HCT116 (cell line): ENCODE data around the gene TATDN2. TPM values are rescaled to one million over a fixed set of nuclear protein-coding genes. Genes with fewer than 3 reads are reported as not detected.

ENCODE experiments used
- ATAC-seq: fragments of 200-7000 bp; cut with Tn5 transposase; 2 replicates; pipeline ENCODE4 v1.9.1; 2020; ENCODE audit warnings: mild to moderate bottlenecking, moderate library complexity
- BruUV-seq: library from RNA; stranded (reverse); fragments of 400-500 nt; replicated peaks from 2 replicates; lab custom pipeline; 2021; lab: Mats Ljungman, UMichigan
- CTCF ChIA-PET: fragments of 300-600 bp; sonication (Branson Sonifier 250); formaldehyde crosslinking; loops from one replicate; lab custom pipeline; 2021; ENCODE audit warnings: antibody characterized with exemption; lab: Charles Lee
- POLR2A ChIA-PET: fragments of 300-600, 350-600 bp; sonication (Branson Sonifier 250); formaldehyde crosslinking; loops from one replicate; lab custom pipeline; 2021; ENCODE audit warnings: antibody characterized with exemption; lab: Charles Lee
- RAD21 ChIA-PET, 2 experiments: fragments of 300-600 bp; sonication (Branson Sonifier 250); formaldehyde crosslinking; loops; one replicate each; lab custom pipeline; 2023; ENCODE audit warnings: low total read pairs in 2 of 2; ENCODE audit not compliant: uncharacterized antibody in 2 of 2, unreplicated experiment in 2 of 2, low non-redundant PET in 1 of 2; lab: Charles Lee
- DNase-seq: peaks from one replicate; pipeline ENCODE4 v3.0.0-alpha.2; 2010; ENCODE audit warnings: low read depth, low spot score
- H2AFZ ChIP-seq: fragments of 200-600 bp; shearing (Covaris generic), sonication (generic); 2 replicates; pipeline ENCODE4 v1.6.1; 2017; ENCODE audit warnings: low read depth, mixed run types, mixed read lengths, antibody characterized with exemption, low read length; ENCODE audit not compliant: poor library complexity, severe bottlenecking
- H3K27ac ChIP-seq: 2 replicates; pipeline ENCODE4 v1.5.1; 2012; ENCODE audit warnings: low read depth, low read length
- H3K27me3 ChIP-seq: fragments of 200-600 bp; sonication (generic); 2 replicates; pipeline ENCODE4 v1.6.1; 2016; ENCODE audit warnings: mixed run types, low read length, mixed read lengths; ENCODE audit not compliant: insufficient read depth
- H3K36me3 ChIP-seq, 2 experiments: fragments of 200-500 bp in 1 of 2; fragments of 200-600 bp in 1 of 2; sonication (Bioruptor generic) in 1 of 2; sonication (generic) in 1 of 2; 2 replicates each; pipeline versions ENCODE4 v1.5.1 to v1.6.1; 2014 to 2016; ENCODE audit warnings: low read length in 2 of 2, inconsistent platforms in 1 of 2, mixed read lengths in 1 of 2, mixed run types in 1 of 2; ENCODE audit not compliant: insufficient read depth in 2 of 2, control insufficient read depth in 1 of 2
- H3K4me1 ChIP-seq, 2 experiments: fragments of 200-600 bp in 1 of 2; sonication (generic) in 1 of 2; 2 replicates each; pipeline versions ENCODE4 v1.5.1 to v1.6.1; 2012 to 2017; ENCODE audit warnings: low read length in 2 of 2, inconsistent platforms in 1 of 2, mild to moderate bottlenecking in 1 of 2, mixed read lengths in 1 of 2, mixed run types in 1 of 2, moderate library complexity in 1 of 2; ENCODE audit not compliant: insufficient read depth in 2 of 2, control insufficient read depth in 1 of 2
- H3K4me2 ChIP-seq: fragments of 200-600 bp; sonication (generic); 2 replicates; pipeline ENCODE4 v1.6.1; 2017; ENCODE audit warnings: mixed run types, low read length, mixed read lengths
- H3K4me3 ChIP-seq, 2 experiments: fragments of 200-600 bp in 1 of 2; sonication (generic) in 1 of 2; replicated peaks in 1 of 2; 2 replicates each; pipeline ENCODE4 v1.5.1; 2011 to 2016; ENCODE audit warnings: low read length in 2 of 2, control low read depth in 1 of 2, low read depth in 1 of 2, mild to moderate bottlenecking in 1 of 2, mixed read lengths in 1 of 2, mixed run types in 1 of 2
- H3K79me2 ChIP-seq: fragments of 200-600 bp; sonication (generic); 2 replicates; pipeline ENCODE4 v1.6.1; 2017; ENCODE audit warnings: mild to moderate bottlenecking, mixed run types, low read length, moderate library complexity, mixed read lengths; ENCODE audit not compliant: insufficient read depth
- H3K9ac ChIP-seq: fragments of 200-600 bp; sonication (generic); 2 replicates; pipeline ENCODE4 v1.6.1; 2016; ENCODE audit warnings: low read length, mixed read lengths
- H3K9me2 ChIP-seq: fragments of 200-600 bp; sonication (generic), shearing (Covaris generic); 2 replicates; pipeline ENCODE4 v1.6.1; 2017; ENCODE audit warnings: mixed run types, mild to moderate bottlenecking, moderate library complexity; ENCODE audit not compliant: insufficient read depth
- H3K9me3 ChIP-seq, 2 experiments: fragments of 200-500 bp in 1 of 2; fragments of 200-600 bp in 1 of 2; sonication (Bioruptor generic) in 1 of 2; sonication (generic) in 1 of 2; 2 replicates each; pipeline ENCODE4 v1.6.1; 2014 to 2017; ENCODE audit warnings: low read length in 2 of 2, mixed read lengths in 2 of 2, inconsistent platforms in 1 of 2, low read depth in 1 of 2, mild to moderate bottlenecking in 1 of 2, mixed run types in 1 of 2, moderate library complexity in 1 of 2; ENCODE audit not compliant: control insufficient read depth in 1 of 2, insufficient read depth in 1 of 2
- H4K20me1 ChIP-seq: fragments of 200-600 bp; sonication (generic), shearing (Covaris generic); 2 replicates; pipeline ENCODE4 v1.6.1; 2017; ENCODE audit warnings: mixed run types, mild to moderate bottlenecking, moderate library complexity; ENCODE audit not compliant: insufficient read depth
- ATF3 ChIP-seq: IDR thresholded peaks from 2 replicates; pipeline ENCODE4 v1.6.1; 2012
- CBX3 ChIP-seq: IDR thresholded peaks from 2 replicates; pipeline ENCODE4 v1.6.1; 2012; ENCODE audit warnings: low read depth
- CTCF ChIP-seq, 3 experiments: fragments of 200-600 bp in 1 of 3; sonication (generic) in 1 of 3; IDR thresholded peaks in 2 of 3; conservative IDR thresholded peaks in 1 of 3; 2 replicates each; pipeline ENCODE4 v1.5.1; 2012 to 2017; ENCODE audit warnings: low read depth in 2 of 3, low read length in 2 of 3, antibody characterized with exemption in 1 of 3, borderline replicate concordance in 1 of 3, control low read depth in 1 of 3, mild to moderate bottlenecking in 1 of 3, mixed read lengths in 1 of 3, mixed run types in 1 of 3, moderate library complexity in 1 of 3; ENCODE audit not compliant: insufficient read depth in 1 of 3
- ELF1 ChIP-seq: IDR thresholded peaks from 2 replicates; pipeline ENCODE4 v1.6.1; 2012; ENCODE audit warnings: low read depth, borderline replicate concordance
- EZH2 ChIP-seq: fragments of 200-600 bp; sonication (generic); IDR thresholded peaks from 2 replicates; pipeline ENCODE4 v1.6.1; 2017; ENCODE audit warnings: antibody characterized with exemption, mixed run types
- FOSL1 ChIP-seq: IDR thresholded peaks from 2 replicates; pipeline ENCODE4 v1.6.1; 2012; ENCODE audit warnings: low read depth
- JUND ChIP-seq: IDR thresholded peaks from 2 replicates; pipeline ENCODE4 v1.6.1; 2012
- POLR2A ChIP-seq: IDR thresholded peaks from 2 replicates; pipeline ENCODE4 v1.7.0; 2011; ENCODE audit warnings: borderline replicate concordance; ENCODE audit not compliant: insufficient read depth, insufficient read length; ENCODE audit errors: extremely low read depth
- POLR2AphosphoS5 ChIP-seq: IDR thresholded peaks from 2 replicates; pipeline ENCODE4 v1.6.1; 2011; ENCODE audit warnings: mild to moderate bottlenecking, low read depth, low read length, moderate library complexity
- SIN3A ChIP-seq: IDR thresholded peaks from 2 replicates; pipeline ENCODE4 v1.6.1; 2012; ENCODE audit warnings: low read depth
- SRF ChIP-seq: IDR thresholded peaks from 2 replicates; pipeline ENCODE4 v1.6.1; 2012; ENCODE audit warnings: low read depth
- TCF7L2 ChIP-seq: IDR thresholded peaks from 2 replicates; pipeline ENCODE4 v1.7.0; 2011; ENCODE audit warnings: borderline replicate concordance, inconsistent platforms; ENCODE audit not compliant: insufficient read depth, insufficient read length; ENCODE audit errors: extremely low read depth
- ZBTB33 ChIP-seq: IDR thresholded peaks from 2 replicates; pipeline ENCODE4 v1.6.1; 2011; ENCODE audit warnings: mild to moderate bottlenecking, low read length, moderate library complexity; ENCODE audit not compliant: insufficient replicate concordance; ENCODE audit errors: extremely low read depth
- intact Hi-C: fragments of 100-400 bp; cut with micrococcal nuclease; formaldehyde crosslinking; loops from 2 replicates; pipeline ENCODE4 v1.10.0; 2022
- total RNA-seq: library from RNA; stranded (reverse); gene quantifications from one replicate; pipeline ENCODE4 v1.2.1, GENCODE V29; 2021; ENCODE audit not compliant: unreplicated experiment

Gene TATDN2
- total RNA-seq, 1 experiment from 2014 or later, result 26.8 TPM

- Histone ChIP-seq H3K27me3 (no peaks in the 10 kb centered on the region), H3K36me3 (peaks cover 33 to 42% of the 10 kb centered on the region in 2 experiments; a peak in 3 of 4 replicates), H4K20me1 (0 out of 2 replicates have a peak, but pooled peaks cover 4% of the 10 kb centered on the region), H3K4me1 (peaks cover 0 to 19% of the 10 kb centered on the region in 2 experiments; a peak in 2 of 4 replicates), H3K27ac (no peak overlapping the region), H3K9ac (no peak overlapping the region), H3K9me2 (no peaks in the 10 kb centered on the region), H3K4me2 (peak overlapping the region; percentile 99), H3K4me3 (peak overlapping the region; percentile 85 to 90), H3K79me2 (peaks cover 40% of the 10 kb centered on the region), H2AFZ (no peak overlapping the region), H3K9me3 (no peaks in the 10 kb centered on the region)
- BruUV-seq, result no TSS peak
- ChIA-PET CTCF (no interaction called here), RAD21 (no interaction called here), POLR2A (no interaction called here)
- ATAC-seq, result no peak
- intact Hi-C loops, result no loop called here
- TF ChIP-seq ELF1 (no peak), ATF3 (no peak)
- DNase-seq, result no peak
These were observed 71.0 kb downstream of the TATDN2 start for GRCh38 chr3:10319251-10319650.

- no peaks in the 10 kb centered on the region for H3K9me3 ChIP-seq
- POLR2A ChIA-PET, result no interaction called here
- RAD21 ChIA-PET, result no interaction called here
- H4K20me1 ChIP-seq, result 0 out of 2 replicates have a peak, but pooled peaks cover 4% of the 10 kb centered on the region
- intact Hi-C loops, result no loop called here
- H3K79me2 ChIP-seq, result peaks cover 40% of the 10 kb centered on the region
- H3K9me2 ChIP-seq, result no peaks in the 10 kb centered on the region
- peak overlapping the region; percentile 85 to 90 for H3K4me3 ChIP-seq
- DNase-seq (no peak), ATAC-seq (no peak)
- CTCF ChIA-PET, result no interaction called here
- no peak overlapping the region for H3K27ac ChIP-seq
- H2AFZ ChIP-seq, result no peak overlapping the region
- TF ChIP-seq SIN3A (no peak), CTCF (IDR thresholded peaks at IDR 0.05 in 2 of 3, conservative IDR thresholded peaks at IDR 0.05 in 1 of 3; ENCODE audit: borderline replicate concordance in 1 of 3, insufficient read depth in 1 of 3, low read depth in 2 of 3, low read length in 2 of 3) (no peak), FOSL1 (no peak), EZH2 (no peak), ZBTB33 (no peak), CBX3 (no peak), JUND (no peak), TCF7L2 (no peak), SRF (no peak), POLR2A (no peak), POLR2AphosphoS5 (no peak)
- H3K36me3 ChIP-seq, result peaks cover 28 to 37% of the 10 kb centered on the region in 2 experiments; a peak in 3 of 4 replicates
- no TSS peak for BruUV-seq
- H3K4me1 ChIP-seq, result peaks cover 0 to 19% of the 10 kb centered on the region in 2 experiments; a peak in 2 of 4 replicates
- H3K27me3 ChIP-seq, result no peaks in the 10 kb centered on the region
- H3K4me2 ChIP-seq, result peak overlapping the region; percentile 99
- H3K9ac ChIP-seq, result peak overlapping the region; percentile 85
These were observed 71.5 kb downstream of the TATDN2 start for GRCh38 chr3:10319804-10320203.
